Effector CD8-positive, alpha-beta T cell (primary cell): ENCODE data around the gene GOLGA8S.
"Not testable (repeated sequence)": the region's sequence is repeated elsewhere in the genome, so short reads cannot be mapped to it uniquely, and the experiment has no call there.

ENCODE experiments used
- DNase-seq: peaks from one replicate; lab custom pipeline; 2025; lab: John Stamatoyannopoulos, UW

GOLGA8S gene

GRCh38 chr15:23398357-23398756 lies 43.8 kb downstream of the GOLGA8S start:
- not testable (repeated sequence) for DNase-seq

DNA sequence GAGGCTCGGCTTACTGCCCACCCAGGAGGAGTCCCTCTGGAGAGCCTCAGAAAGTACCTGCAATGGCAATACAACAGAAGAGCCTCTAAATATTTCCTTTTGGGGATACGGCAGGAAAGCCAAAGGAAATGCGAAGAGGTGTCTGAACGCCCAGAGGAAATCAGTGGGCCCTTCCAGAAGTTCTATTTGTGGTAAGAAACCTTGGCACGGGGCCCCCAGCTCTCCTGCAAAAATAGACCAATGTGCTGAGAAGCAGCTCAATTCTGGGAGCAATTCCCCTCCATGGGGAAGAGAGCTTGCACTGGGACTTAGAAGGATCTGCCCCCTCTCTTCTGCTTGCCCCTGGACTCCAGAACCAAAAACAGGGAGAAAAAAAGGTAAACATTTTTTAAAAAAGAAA lies 44.7 kb downstream of the GOLGA8S start:
- not testable (repeated sequence) for DNase-seq

GRCh38 chr15:23401627-23402026 lies 47.1 kb downstream of the GOLGA8S start:
- no peak for DNase-seq

- no peak for DNase-seq
Measured at GRCh38 chr15:23402140-23402539, 47.6 kb downstream of the GOLGA8S start.

GRCh38 chr15:23402544-23402943 lies 48.0 kb downstream of the GOLGA8S start:
- no peak for DNase-seq

DNA sequence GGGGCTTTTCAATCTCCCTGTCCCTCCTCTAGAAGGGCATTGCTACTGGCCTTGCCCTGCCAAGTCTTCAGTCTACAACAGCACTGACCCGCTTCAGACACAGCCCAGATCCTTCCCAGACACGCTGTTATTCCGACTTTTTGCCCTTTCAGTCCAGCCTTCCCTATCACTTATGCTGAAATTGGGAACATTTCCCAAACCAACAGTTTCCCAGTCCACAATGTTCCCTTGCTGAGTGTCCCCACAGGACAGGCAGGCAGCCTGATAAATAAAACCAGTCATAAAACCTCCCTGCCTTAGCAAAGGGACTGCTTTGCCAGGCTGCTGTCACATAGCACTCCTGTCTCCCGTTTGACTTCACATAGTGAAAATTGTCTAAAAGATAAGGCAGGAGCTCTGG lies 49.0 kb downstream of the GOLGA8S start:
- no peak for DNase-seq

DNA sequence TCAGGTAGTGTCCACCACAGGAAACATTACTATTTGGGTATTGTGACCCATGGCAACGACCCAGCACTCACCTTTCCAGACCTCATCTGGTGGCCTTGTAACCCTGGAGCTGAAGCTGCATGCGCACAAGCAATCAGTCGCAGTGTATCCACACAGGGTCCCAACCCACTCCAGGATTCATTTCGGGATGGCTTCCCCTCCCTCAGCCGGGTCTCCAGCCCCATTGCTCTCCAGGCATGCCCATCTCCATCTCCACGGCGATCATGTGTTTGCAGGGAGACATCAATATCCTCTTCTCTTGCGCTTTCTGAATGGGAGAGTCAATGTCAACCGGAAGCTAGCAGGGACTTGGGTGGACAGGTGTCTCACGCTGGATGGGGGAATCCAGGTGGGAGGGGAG lies 57.3 kb downstream of the GOLGA8S start:
- DNase-seq = no peak

GRCh38 chr15:23412881-23413600 lies 58.5 kb downstream of the GOLGA8S start:
- not testable (repeated sequence) for DNase-seq
